ENCODE results near the gene CACNA1D.

DNA sequence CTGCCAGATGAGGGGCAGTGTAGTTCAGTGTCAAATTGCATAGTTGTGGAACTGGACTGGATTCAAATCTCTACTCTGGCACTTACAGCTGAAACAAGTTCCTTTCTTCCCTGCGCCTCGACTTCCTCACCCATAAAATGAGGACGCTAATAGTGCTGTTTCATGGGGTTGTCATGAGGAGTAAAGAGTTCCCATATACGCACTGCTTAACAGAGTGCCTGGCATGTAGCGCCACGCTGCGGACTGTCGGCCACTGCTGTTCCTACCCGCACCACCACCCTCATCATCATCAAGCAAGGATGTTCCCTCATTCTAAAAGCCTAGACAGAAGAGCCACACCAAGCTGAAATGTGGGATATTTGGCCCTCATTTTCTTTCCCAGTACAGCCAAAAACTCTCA lies 259.9 kb downstream of the CACNA1D start:
- TF ChIP-seq POLR2A (IDR thresholded peaks at IDR 0.05; ENCODE audit: low read depth): no peak
- TF ChIP-seq POLR2AphosphoS5 (IDR thresholded peaks at IDR 0.05): no peak
- TF ChIP-seq, protein P1, sequence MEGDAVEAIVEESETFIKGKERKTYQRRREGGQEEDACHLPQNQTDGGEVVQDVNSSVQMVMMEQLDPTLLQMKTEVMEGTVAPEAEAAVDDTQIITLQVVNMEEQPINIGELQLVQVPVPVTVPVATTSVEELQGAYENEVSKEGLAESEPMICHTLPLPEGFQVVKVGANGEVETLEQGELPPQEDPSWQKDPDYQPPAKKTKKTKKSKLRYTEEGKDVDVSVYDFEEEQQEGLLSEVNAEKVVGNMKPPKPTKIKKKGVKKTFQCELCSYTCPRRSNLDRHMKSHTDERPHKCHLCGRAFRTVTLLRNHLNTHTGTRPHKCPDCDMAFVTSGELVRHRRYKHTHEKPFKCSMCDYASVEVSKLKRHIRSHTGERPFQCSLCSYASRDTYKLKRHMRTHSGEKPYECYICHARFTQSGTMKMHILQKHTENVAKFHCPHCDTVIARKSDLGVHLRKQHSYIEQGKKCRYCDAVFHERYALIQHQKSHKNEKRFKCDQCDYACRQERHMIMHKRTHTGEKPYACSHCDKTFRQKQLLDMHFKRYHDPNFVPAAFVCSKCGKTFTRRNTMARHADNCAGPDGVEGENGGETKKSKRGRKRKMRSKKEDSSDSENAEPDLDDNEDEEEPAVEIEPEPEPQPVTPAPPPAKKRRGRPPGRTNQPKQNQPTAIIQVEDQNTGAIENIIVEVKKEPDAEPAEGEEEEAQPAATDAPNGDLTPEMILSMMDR (IDR thresholded peaks at IDR 0.05): no peak

Data from esophagus muscularis mucosa (tissue), 3 donors.